Measurements from ENCODE around the gene CAMTA1. TPM values are rescaled to one million over a fixed set of nuclear protein-coding genes. Genes with fewer than 3 reads are reported as not detected.
"Not testable (repeated sequence)": the region's sequence is repeated elsewhere in the genome, so short reads cannot be mapped to it uniquely, and the experiment has no call there.

The CAMTA1 gene
- polyA plus RNA-seq, 4 donors: 89.3 to 98.2 (median 92.9) TPM

GRCh38 chr1:6809461-6809860 lies 24.2 kb downstream of the CAMTA1 start:
- DNase-seq (ENCODE audit: low read depth in 4 of 4, low spot score in 3 of 4): no peak

GRCh38 chr1:6810146-6810734 lies 25.0 kb downstream of the CAMTA1 start:
- DNase-seq (ENCODE audit: low read depth in 4 of 4, low spot score in 3 of 4): not testable (repeated sequence)

GRCh38 chr1:6811583-6811982 lies 26.3 kb downstream of the CAMTA1 start:
- no peak for DNase-seq (ENCODE audit: low read depth in 4 of 4, low spot score in 3 of 4)

GRCh38 chr1:6813165-6813564 lies 27.9 kb downstream of the CAMTA1 start:
- no peak for DNase-seq (ENCODE audit: low read depth in 4 of 4, low spot score in 3 of 4)

- DNase-seq (ENCODE audit: low read depth in 4 of 4, low spot score in 3 of 4): no peak
These were observed 30.5 kb downstream of the CAMTA1 start for GRCh38 chr1:6815726-6816125.

- no peak for DNase-seq (ENCODE audit: low read depth in 4 of 4, low spot score in 3 of 4)
These were observed 34.2 kb downstream of the CAMTA1 start for GRCh38 chr1:6819246-6820040.

- DNase-seq (ENCODE audit: low read depth in 4 of 4, low spot score in 3 of 4): no peak
These were observed 35.6 kb downstream of the CAMTA1 start for GRCh38 chr1:6820899-6821298.

- peak in 1 of 4 donors; percentile 10 for DNase-seq (ENCODE audit: low read depth in 4 of 4, low spot score in 3 of 4)
These were observed 37.5 kb downstream of the CAMTA1 start for GRCh38 chr1:6822530-6823359.

- no peak for DNase-seq (ENCODE audit: low read depth in 4 of 4, low spot score in 3 of 4)
These were observed 38.5 kb downstream of the CAMTA1 start for GRCh38 chr1:6823793-6824192.

- DNase-seq (ENCODE audit: low read depth in 4 of 4, low spot score in 3 of 4): no peak
These were observed 39.6 kb downstream of the CAMTA1 start for GRCh38 chr1:6824665-6825368.

GRCh38 chr1:6825828-6826227 lies 40.6 kb downstream of the CAMTA1 start:
- no peak for DNase-seq (ENCODE audit: low read depth in 4 of 4, low spot score in 3 of 4)

GRCh38 chr1:6827079-6827478 lies 41.8 kb downstream of the CAMTA1 start:
- no peak for DNase-seq (ENCODE audit: low read depth in 4 of 4, low spot score in 3 of 4)

GRCh38 chr1:6827630-6828165 lies 42.4 kb downstream of the CAMTA1 start:
- no peak for DNase-seq (ENCODE audit: low read depth in 4 of 4, low spot score in 3 of 4)

- no peak for DNase-seq (ENCODE audit: low read depth in 4 of 4, low spot score in 3 of 4)
These were observed 46.1 kb downstream of the CAMTA1 start for GRCh38 chr1:6831366-6831765.

- not testable (repeated sequence) for DNase-seq (ENCODE audit: low read depth in 4 of 4, low spot score in 3 of 4)
These were observed 46.8 kb downstream of the CAMTA1 start for GRCh38 chr1:6832006-6832405.

GRCh38 chr1:6832531-6833188 lies 47.4 kb downstream of the CAMTA1 start:
- DNase-seq (ENCODE audit: low read depth in 4 of 4, low spot score in 3 of 4): no peak

GRCh38 chr1:6833804-6834203 lies 48.5 kb downstream of the CAMTA1 start:
- DNase-seq (ENCODE audit: low read depth in 4 of 4, low spot score in 3 of 4): no peak

- no peak for DNase-seq (ENCODE audit: low read depth in 4 of 4, low spot score in 3 of 4)
These were observed 49.1 kb downstream of the CAMTA1 start for GRCh38 chr1:6834366-6834765.

GRCh38 chr1:6835139-6835538 lies 49.9 kb downstream of the CAMTA1 start:
- no peak for DNase-seq (ENCODE audit: low read depth in 4 of 4, low spot score in 3 of 4)

GRCh38 chr1:6842301-6842700 lies 57.0 kb downstream of the CAMTA1 start:
- DNase-seq (ENCODE audit: low read depth in 4 of 4, low spot score in 3 of 4): no peak

All from right renal pelvis (tissue), 4 donors.